GM12878 (cell line): ENCODE data around the gene LRRC19. TPM values are rescaled to one million over a fixed set of nuclear protein-coding genes. Genes with fewer than 3 reads are reported as not detected.

Source experiments
- ATAC-seq: fragments of 200-7000 bp; cut with Tn5 transposase; 3 replicates; pipeline ENCODE4 v1.9.1; 2020; ENCODE audit warnings: mild to moderate bottlenecking, moderate library complexity
- BruUV-seq: library from RNA; stranded (reverse); fragments of 400-500 nt; replicated peaks from 2 replicates; lab custom pipeline; 2021; lab: Mats Ljungman, UMichigan
- CTCF ChIA-PET: fragments of 300-600 bp; sonication (Branson Sonifier 250); formaldehyde crosslinking; extraction: SDS; loops from one replicate; lab custom pipeline; 2021; ENCODE audit warnings: inconsistent platforms; lab: Yijun Ruan, JAX
- POLR2A ChIA-PET: fragments of 350-600 bp; formaldehyde crosslinking; extraction: SDS; loops from one replicate; lab custom pipeline; 2021; ENCODE audit warnings: inconsistent platforms; lab: Charles Lee
- RAD21 ChIA-PET: fragments of 300-600 bp; sonication (Branson Sonifier 250); formaldehyde crosslinking; loops from one replicate; lab custom pipeline; 2023; ENCODE audit warnings: antibody characterized with exemption; ENCODE audit not compliant: unreplicated experiment; lab: Charles Lee
- SMC1A ChIA-PET: fragments of 300-600 bp; sonication (Branson Sonifier 250); formaldehyde crosslinking; loops from one replicate; lab custom pipeline; 2023; ENCODE audit not compliant: unreplicated experiment, uncharacterized antibody; lab: Charles Lee
- DNase-seq: peaks from one replicate; pipeline ENCODE4 v3.0.0-alpha.2; 2011; ENCODE audit warnings: low read depth, low spot score
- FAIRE-seq: peaks from 3 replicates; lab custom pipeline; 2011; peaks lifted over from hg19 to GRCh38; lab: Jason Lieb, UNC
- H2AFZ ChIP-seq: 2 replicates; pipeline ENCODE4 v1.6.0; 2011; ENCODE audit warnings: low read depth, low read length, control low read depth; ENCODE audit not compliant: control insufficient read depth
- H3K27ac ChIP-seq: 2 replicates; pipeline ENCODE4 v1.5.1; 2011; ENCODE audit warnings: control low read depth; ENCODE audit not compliant: control insufficient read depth, insufficient read depth
- H3K27me3 ChIP-seq, 2 experiments: replicated peaks in 1 of 2; 2 replicates each; pipeline versions ENCODE4 v1.6.0 to v1.6.1; 2011; ENCODE audit warnings: low read length in 1 of 2; ENCODE audit not compliant: control insufficient read depth in 2 of 2, insufficient read depth in 2 of 2
- H3K36me3 ChIP-seq, 2 experiments: 2 replicates each; pipeline ENCODE4 v1.5.1; 2011; ENCODE audit warnings: low read length in 1 of 2; ENCODE audit not compliant: control insufficient read depth in 2 of 2, insufficient read depth in 2 of 2
- H3K4me1 ChIP-seq: 2 replicates; pipeline ENCODE4 v1.6.1; 2011; ENCODE audit warnings: mild to moderate bottlenecking, low read length, moderate library complexity, mixed read lengths; ENCODE audit not compliant: control insufficient read depth, insufficient read depth
- H3K4me2 ChIP-seq: 2 replicates; pipeline ENCODE4 v1.6.0; 2011; ENCODE audit warnings: control low read depth; ENCODE audit not compliant: control insufficient read depth, insufficient read depth
- H3K4me3 ChIP-seq: fragments of 200-600 bp; sonication (generic); 2 replicates; pipeline ENCODE4 v1.5.1; 2016
- H3K79me2 ChIP-seq: 2 replicates; pipeline ENCODE4 v1.6.0; 2011; ENCODE audit warnings: low read length; ENCODE audit not compliant: control insufficient read depth, insufficient read depth
- H3K9ac ChIP-seq: 2 replicates; pipeline ENCODE4 v1.8.0; 2011; ENCODE audit warnings: low read length, control low read depth, mixed read lengths; ENCODE audit not compliant: control insufficient read depth, insufficient read depth
- H3K9me3 ChIP-seq: replicated peaks from 3 replicates; pipeline ENCODE4 v1.5.1; 2011; ENCODE audit warnings: mild to moderate bottlenecking, low read length; ENCODE audit not compliant: control insufficient read depth, insufficient read depth
- H4K20me1 ChIP-seq: 2 replicates; pipeline ENCODE4 v1.6.0; 2011; ENCODE audit not compliant: control insufficient read depth, insufficient read depth
- ASH2L ChIP-seq: fragments of 300-600, 200-600 bp; sonication (generic); IDR thresholded peaks from 2 replicates; pipeline ENCODE4 v1.6.1; 2017; ENCODE audit warnings: low read depth, mild to moderate bottlenecking, borderline replicate concordance
- CREB1 ChIP-seq: IDR thresholded peaks from 2 replicates; pipeline ENCODE4 v1.6.1; 2012; ENCODE audit warnings: low read depth, mild to moderate bottlenecking, inconsistent platforms
- IKZF2 ChIP-seq, 2 experiments: fragments of 450-650 bp; IDR thresholded peaks; 2 replicates each; pipeline ENCODE4 v1.6.1; 2017; ENCODE audit warnings: mild to moderate bottlenecking in 2 of 2, moderate library complexity in 2 of 2
- MEF2A ChIP-seq: IDR thresholded peaks from 2 replicates; pipeline ENCODE4 v1.6.1; 2011; ENCODE audit warnings: low read depth, mild to moderate bottlenecking, low read length, moderate library complexity; ENCODE audit not compliant: insufficient read depth
- MYB ChIP-seq: fragments of 150-350 bp; IDR thresholded peaks from 2 replicates; pipeline ENCODE4 v1.6.1; 2014; ENCODE audit warnings: mild to moderate bottlenecking, low read depth, low read length, borderline replicate concordance
- NBN ChIP-seq: fragments of 450-650 bp; IDR thresholded peaks from 2 replicates; pipeline ENCODE4 v1.6.1; 2016
- RCOR1 ChIP-seq: conservative IDR thresholded peaks from 2 replicates; pipeline ENCODE4 v1.6.1; 2012; ENCODE audit warnings: low read depth, low read length, improper control_type of control experiment
- REST ChIP-seq: IDR thresholded peaks from 2 replicates; pipeline ENCODE4 v1.6.1; 2012; ENCODE audit warnings: mild to moderate bottlenecking, low read depth, low read length
- SIN3A ChIP-seq: IDR thresholded peaks from 2 replicates; pipeline ENCODE4 v1.6.1; 2012; ENCODE audit warnings: low read depth, low read length, improper control_type of control experiment
- SMC3 ChIP-seq: IDR thresholded peaks from 2 replicates; pipeline ENCODE4 v1.6.1; 2011; ENCODE audit warnings: low read length, improper control_type of control experiment, borderline replicate concordance
- SRF ChIP-seq, 2 experiments: IDR thresholded peaks; 2 replicates each; pipeline ENCODE4 v1.6.1; 2011; ENCODE audit warnings: low read depth in 2 of 2, low read length in 2 of 2, mild to moderate bottlenecking in 1 of 2, moderate library complexity in 1 of 2
- SUPT20H ChIP-seq: IDR thresholded peaks from 2 replicates; pipeline ENCODE4 v1.6.1; 2011; ENCODE audit warnings: low read depth, mild to moderate bottlenecking, low read length, moderate library complexity, borderline replicate concordance; ENCODE audit not compliant: control insufficient read depth
- YBX1 ChIP-seq: fragments of 450-650 bp; IDR thresholded peaks from 2 replicates; pipeline ENCODE4 v1.6.1; 2016; ENCODE audit warnings: antibody characterized with exemption
- WGBS: methylation state at CpG from one replicate; pipeline ENCODE4 v1.1.6; 2016; ENCODE audit warnings: low lambda C conversion rate; ENCODE audit not compliant: insufficient replicate concordance, insufficient coverage; ENCODE audit errors: missing lambda C conversion rate; 5-methylcytosine and 5-hydroxymethylcytosine counted together
- in situ Hi-C: fragments of 300-500 bp; cut with MboI; formaldehyde crosslinking; loops from 9 replicates; pipeline ENCODE4 v1.14.3; 2018; ENCODE audit warnings: mixed read lengths
- intact Hi-C: fragments of 100-400 bp; cut with micrococcal nuclease; formaldehyde crosslinking; loops from one replicate; pipeline ENCODE4 v1.14.2; 2022; ENCODE audit not compliant: unreplicated experiment
- polyA plus RNA-seq, 11 experiments: library from polyadenylated mRNA; depleted of rRNA in 4 of 11; unstranded in 6 of 11; stranded (reverse) in 5 of 11; fragments of >200 nt; fragmentation: Nextera tagmentation in 4 of 11; fragmentation: Illumina TruSeq in 1 of 11; extraction: Ambion mirVana in 4 of 11; extraction: Trizol in 1 of 11; gene quantifications; 1 replicate in 1 of 11; 2 replicates in 10 of 11; pipeline versions ENCODE4 v1.2.1 to v1.2.3, GENCODE V29; 2011 to 2016; ENCODE audit warnings: inconsistent platforms in 2 of 11, missing spikeins in 2 of 11, low read depth in 1 of 11
- total RNA-seq, 4 experiments: library from RNA; depleted of rRNA in 3 of 4; stranded (reverse); fragments of >200 nt in 3 of 4; fragmentation: Illumina TruSeq in 1 of 4; extraction: Trizol in 1 of 4; gene quantifications; 2 replicates each; pipeline versions ENCODE4 v1.2.1 to v1.2.3, GENCODE V29; 2013 to 2021

The LRRC19 gene
- total and polyA plus RNA-seq, 10 of the 15 experiments (the other 5 are each of a cell fraction or from before 2014, with no cell fraction given): 0.02 to 0.20 (median 0.08) TPM; not detected in 6

- POLR2A ChIA-PET: no interaction called here
- H3K9ac ChIP-seq: no peak overlapping the region
- WGBS: 97% methylated on average over 2 of the region's 2 CpGs
- no peaks in the 10 kb centered on the region for H3K9me3 ChIP-seq
- no peak for FAIRE-seq
- H3K36me3 ChIP-seq: no peaks in the 10 kb centered on the region
- H3K79me2 ChIP-seq: no peaks in the 10 kb centered on the region
- in situ Hi-C loops (no loop called here), intact Hi-C loops (no loop called here)
- no peak overlapping the region for H2AFZ ChIP-seq
- no peaks in the 10 kb centered on the region for H3K27me3 ChIP-seq
- no peak for ATAC-seq
- CTCF ChIA-PET: no interaction called here
- H3K27ac ChIP-seq: no peak overlapping the region
- no peak overlapping the region for H3K4me3 ChIP-seq
- DNase-seq: no peak
- RAD21 ChIA-PET: no interaction called here
- BruUV-seq: no TSS peak
- H3K4me1 ChIP-seq: no peaks in the 10 kb centered on the region
- no peaks in the 10 kb centered on the region for H4K20me1 ChIP-seq
- TF ChIP-seq YBX1 (no peak), SMC3 (no peak), SRF (IDR thresholded peaks at IDR 0.05; ENCODE audit: low read depth in 2 of 2, low read length in 2 of 2) (no peak), MYB (no peak), ASH2L (no peak), REST (no peak), SUPT20H (no peak), MEF2A (no peak), CREB1 (no peak), RCOR1 (no peak), NBN (no peak), IKZF2 (IDR thresholded peaks at IDR 0.05) (no peak), SIN3A (no peak)
- SMC1A ChIA-PET: interaction anchor here (0.6 to 1.2 kb wide), 2 partner anchors 11 to 24 kb away, joined by 3 to 5 read pairs; no protein-coding TSS in a partner anchor
- no peak overlapping the region for H3K4me2 ChIP-seq
These were observed 37.7 kb upstream of the LRRC19 start for GRCh38 chr9:27043176-27043575.
